Measurements from ENCODE around the gene SAMD10. TPM values are rescaled to one million over a fixed set of nuclear protein-coding genes. Genes with fewer than 3 reads are reported as not detected.

SAMD10 gene
- polyA plus RNA-seq, 6 donors from 2014 or later = 2.0 to 7.1 (median 5.8) TPM

GRCh38 chr20:64011366-64011779 lies 31.9 kb upstream of the SAMD10 start:
- Mint-ChIP-seq H3K27ac (no peak overlapping the region), H3K36me3 (peaks cover 10 to 25% of the 10 kb centered on the region in 2 donors), H3K9me3 (peaks cover 0 to 2% (median 0%) of the 10 kb centered on the region in 7 donors), H3K4me1 (peaks cover 4 to 8% (median 5%) of the 10 kb centered on the region in 3 donors), H3K27me3 (no peaks in the 10 kb centered on the region), H3K4me3 (no peak overlapping the region)
- no peak for ATAC-seq (ENCODE audit: low read depth in 2 of 2)
- no peak for DNase-seq

- DNase-seq = no peak
- Mint-ChIP-seq H3K36me3 (peaks cover 10 to 25% of the 10 kb centered on the region in 2 donors), H3K4me1 (peaks cover 4 to 8% (median 5%) of the 10 kb centered on the region in 3 donors), H3K9me3 (peaks cover 0 to 2% (median 0%) of the 10 kb centered on the region in 7 donors), H3K4me3 (no peak overlapping the region), H3K27me3 (no peaks in the 10 kb centered on the region), H3K27ac (no peak overlapping the region)
- no peak for ATAC-seq (ENCODE audit: low read depth in 2 of 2)
Observed at GRCh38 chr20:64010711-64011237, 31.3 kb upstream of the SAMD10 start.

GRCh38 chr20:64009811-64010387 lies 30.5 kb upstream of the SAMD10 start:
- ATAC-seq (ENCODE audit: low read depth in 2 of 2) = no peak
- H3K9me3 Mint-ChIP-seq = peaks cover 0 to 2% (median 0%) of the 10 kb centered on the region in 7 donors
- peaks cover 15 to 25% of the 10 kb centered on the region in 2 donors for H3K36me3 Mint-ChIP-seq
- H3K4me1 Mint-ChIP-seq = peaks cover 5 to 8% (median 5%) of the 10 kb centered on the region in 3 donors
- H3K27me3 Mint-ChIP-seq = no peaks in the 10 kb centered on the region
- H3K4me3 Mint-ChIP-seq = no peak overlapping the region
- H3K27ac Mint-ChIP-seq = peak overlapping the region in 2 of 6 donors; percentile 47 to 59
- no peak for DNase-seq

- Mint-ChIP-seq H3K9me3 (peaks cover 0 to 2% (median 0%) of the 10 kb centered on the region in 7 donors), H3K36me3 (peaks cover 15 to 17% of the 10 kb centered on the region in 2 donors), H3K27me3 (no peaks in the 10 kb centered on the region), H3K4me3 (no peak overlapping the region), H3K4me1 (peaks cover 4 to 17% (median 5%) of the 10 kb centered on the region in 3 donors), H3K27ac (no peak overlapping the region)
- no peak for DNase-seq
- ATAC-seq (ENCODE audit: low read depth in 2 of 2) = no peak
Observed at GRCh38 chr20:64006902-64007301, 27.5 kb upstream of the SAMD10 start.

- no peak for DNase-seq
- Mint-ChIP-seq H3K27me3 (no peaks in the 10 kb centered on the region), H3K4me1 (peaks cover 4 to 20% (median 8%) of the 10 kb centered on the region in 3 donors), H3K9me3 (peaks cover 0 to 2% (median 0%) of the 10 kb centered on the region in 7 donors), H3K4me3 (no peak overlapping the region), H3K27ac (no peak overlapping the region), H3K36me3 (peaks cover 15 to 17% of the 10 kb centered on the region in 2 donors)
- no peak for ATAC-seq (ENCODE audit: low read depth in 2 of 2)
Observed at GRCh38 chr20:64006490-64006889, 27.0 kb upstream of the SAMD10 start.

- Mint-ChIP-seq H3K4me1 (peaks cover 4 to 20% (median 13%) of the 10 kb centered on the region in 3 donors), H3K4me3 (peak overlapping the region in 1 of 8 donors; percentile 77), H3K27me3 (no peaks in the 10 kb centered on the region), H3K27ac (peak overlapping the region in 1 of 6 donors; percentile 6), H3K36me3 (peaks cover 15 to 17% of the 10 kb centered on the region in 2 donors), H3K9me3 (peaks cover 0 to 2% (median 0%) of the 10 kb centered on the region in 7 donors)
- no peak for ATAC-seq (ENCODE audit: low read depth in 2 of 2)
- no peak for DNase-seq
Observed at GRCh38 chr20:64005394-64005793, 26.0 kb upstream of the SAMD10 start.

GRCh38 chr20:64003960-64004725 lies 24.7 kb upstream of the SAMD10 start:
- no peaks in the 10 kb centered on the region for H3K27me3 Mint-ChIP-seq
- ATAC-seq (ENCODE audit: low read depth in 2 of 2) (no peak), DNase-seq (no peak)
- H3K27ac Mint-ChIP-seq = peak overlapping the region in 3 of 6 donors; percentile 24 to 93 (median 82)
- H3K36me3 Mint-ChIP-seq = peaks cover 8 to 23% of the 10 kb centered on the region in 2 donors
- no peak overlapping the region for H3K4me3 Mint-ChIP-seq
- H3K9me3 Mint-ChIP-seq = peaks cover 0 to 2% (median 0%) of the 10 kb centered on the region in 7 donors
- peaks cover 4 to 20% (median 13%) of the 10 kb centered on the region in 3 donors for H3K4me1 Mint-ChIP-seq

- Mint-ChIP-seq H3K36me3 (peaks cover 7 to 22% of the 10 kb centered on the region in 2 donors), H3K4me3 (no peak overlapping the region), H3K4me1 (peaks cover 0 to 16% (median 7%) of the 10 kb centered on the region in 3 donors), H3K9me3 (no peaks in the 10 kb centered on the region), H3K27ac (peak overlapping the region in 3 of 6 donors; percentile 17 to 56 (median 54)), H3K27me3 (no peaks in the 10 kb centered on the region)
- no peak for ATAC-seq (ENCODE audit: low read depth in 2 of 2)
- no peak for DNase-seq
Observed at GRCh38 chr20:64001607-64002011, 22.2 kb upstream of the SAMD10 start.

GRCh38 chr20:64000906-64001305 lies 21.5 kb upstream of the SAMD10 start:
- no peak for ATAC-seq (ENCODE audit: low read depth in 2 of 2)
- H3K4me1 Mint-ChIP-seq = peaks cover 0 to 16% (median 7%) of the 10 kb centered on the region in 3 donors
- H3K27ac Mint-ChIP-seq = peak overlapping the region in 2 of 6 donors; percentile 21 to 56
- H3K9me3 Mint-ChIP-seq = no peaks in the 10 kb centered on the region
- H3K27me3 Mint-ChIP-seq = no peaks in the 10 kb centered on the region
- no peak overlapping the region for H3K4me3 Mint-ChIP-seq
- no peak for DNase-seq
- H3K36me3 Mint-ChIP-seq = peaks cover 7 to 22% of the 10 kb centered on the region in 2 donors

- H3K27ac Mint-ChIP-seq = peak overlapping the region in 2 of 6 donors; percentile 49 to 78
- no peak for DNase-seq
- H3K36me3 Mint-ChIP-seq = peaks cover 5 to 20% of the 10 kb centered on the region in 2 donors
- no peaks in the 10 kb centered on the region for H3K27me3 Mint-ChIP-seq
- H3K4me1 Mint-ChIP-seq = peaks cover 36 to 46% (median 43%) of the 10 kb centered on the region in 3 donors
- peak overlapping the region in 7 of 8 donors; percentile 35 to 95 (median 90) for H3K4me3 Mint-ChIP-seq
- ATAC-seq (ENCODE audit: low read depth in 2 of 2) = no peak
- no peaks in the 10 kb centered on the region for H3K9me3 Mint-ChIP-seq
Observed at GRCh38 chr20:63982937-63983336, 3.5 kb upstream of the SAMD10 start.

- Mint-ChIP-seq H3K4me1 (peaks cover 48 to 54% (median 52%) of the 10 kb centered on the region in 3 donors), H3K36me3 (peaks cover 5 to 26% of the 10 kb centered on the region in 2 donors), H3K9me3 (no peaks in the 10 kb centered on the region), H3K27me3 (no peaks in the 10 kb centered on the region), H3K27ac (peak within 1 kb of the TSS; percentile 90 to 96 (median 94)), H3K4me3 (peak within 1 kb of the TSS; percentile 90 to 96 (median 94))
- ATAC-seq (ENCODE audit: low read depth in 2 of 2) (peak; percentile 69 to 75), DNase-seq (peak; percentile 93)
Observed at GRCh38 chr20:63980806-63981728, 1.6 kb upstream of the SAMD10 start, which contains the start of gene PRPF6. Gene PRPF6 (plus strand): TSS chr20:63981132. CDS start chr20:63981246, 114 bp downstream.

- Mint-ChIP-seq H3K36me3 (peaks cover 5 to 31% of the 10 kb centered on the region in 2 donors), H3K27ac (peak overlapping the region; percentile 88 to 96 (median 94)), H3K4me1 (peaks cover 51 to 58% (median 52%) of the 10 kb centered on the region in 3 donors), H3K4me3 (peak overlapping the region; percentile 90 to 96 (median 94)), H3K27me3 (no peaks in the 10 kb centered on the region), H3K9me3 (no peaks in the 10 kb centered on the region)
- ATAC-seq (ENCODE audit: low read depth in 2 of 2) = peak; percentile 6 to 16
- no peak for DNase-seq
Observed at GRCh38 chr20:63980317-63980805, 919 bp upstream of the SAMD10 start.
